Astrocyte (in vitro differentiated cells and primary cell): ENCODE measurements around the gene BAHD1. TPM values are rescaled to one million over a fixed set of nuclear protein-coding genes. Genes with fewer than 3 reads are reported as not detected.

Source experiments
- DNase-seq: peaks from one replicate; pipeline ENCODE4 v3.0.0-alpha.2; 2010; ENCODE audit warnings: low read depth
- FAIRE-seq: peaks from 2 replicates; lab custom pipeline; 2011; peaks lifted over from hg19 to GRCh38; lab: Jason Lieb, UNC
- H2AFZ ChIP-seq: 2 replicates; pipeline ENCODE4 v1.6.0; 2012; ENCODE audit warnings: low read depth, low read length, inconsistent platforms
- H3K27ac ChIP-seq: 2 replicates; pipeline ENCODE4 v1.5.1; 2011; ENCODE audit warnings: low read depth, low read length, inconsistent platforms
- H3K27me3 ChIP-seq: 2 replicates; pipeline ENCODE4 v1.6.0; 2011; ENCODE audit warnings: low read length, inconsistent platforms; ENCODE audit not compliant: insufficient read depth
- H3K36me3 ChIP-seq: 2 replicates; pipeline ENCODE4 v1.5.1; 2011; ENCODE audit warnings: low read length, inconsistent platforms; ENCODE audit not compliant: insufficient read depth
- H3K4me1 ChIP-seq: 2 replicates; pipeline ENCODE4 v1.5.1; 2011; ENCODE audit warnings: low read length, inconsistent platforms; ENCODE audit not compliant: insufficient read depth
- H3K4me2 ChIP-seq: 2 replicates; pipeline ENCODE4 v1.6.0; 2012; ENCODE audit warnings: low read length, inconsistent platforms
- H3K4me3 ChIP-seq: 2 replicates; pipeline ENCODE4 v1.5.1; 2011; ENCODE audit warnings: low read depth, mild to moderate bottlenecking, low read length, inconsistent platforms; ENCODE audit not compliant: insufficient read depth
- H3K79me2 ChIP-seq: 2 replicates; pipeline ENCODE4 v1.6.0; 2012; ENCODE audit warnings: mild to moderate bottlenecking, low read length, inconsistent platforms; ENCODE audit not compliant: insufficient read depth
- H3K9ac ChIP-seq: 2 replicates; pipeline ENCODE4 v1.6.0; 2012; ENCODE audit warnings: mild to moderate bottlenecking, low read length, inconsistent platforms
- H3K9me3 ChIP-seq: 2 replicates; pipeline ENCODE4 v1.5.1; 2012; ENCODE audit warnings: low read depth, mild to moderate bottlenecking, low read length, inconsistent platforms; ENCODE audit not compliant: insufficient read depth
- H4K20me1 ChIP-seq: 2 replicates; pipeline ENCODE4 v1.6.0; 2012; ENCODE audit warnings: low read length, inconsistent platforms; ENCODE audit not compliant: insufficient read depth
- H3K27ac Mint-ChIP-seq: one replicate; pipeline ENCODE4 v1.8.0; 2021; ENCODE audit warnings: mild to moderate bottlenecking, mixed read lengths; ENCODE audit not compliant: unreplicated experiment
- H3K27me3 Mint-ChIP-seq: one replicate; pipeline ENCODE4 v1.8.0; 2021; ENCODE audit warnings: low read depth, mixed read lengths; ENCODE audit not compliant: unreplicated experiment
- H3K36me3 Mint-ChIP-seq: one replicate; pipeline ENCODE4 v1.8.0; 2021; ENCODE audit warnings: low read depth, mixed read lengths; ENCODE audit not compliant: unreplicated experiment
- H3K4me1 Mint-ChIP-seq: one replicate; pipeline ENCODE4 v1.8.0; 2021; ENCODE audit warnings: low read depth, mixed read lengths; ENCODE audit not compliant: unreplicated experiment
- H3K4me3 Mint-ChIP-seq: one replicate; pipeline ENCODE4 v1.8.0; 2021; ENCODE audit warnings: mild to moderate bottlenecking, moderate library complexity, mixed read lengths; ENCODE audit not compliant: unreplicated experiment
- H3K9me3 Mint-ChIP-seq: one replicate; pipeline ENCODE4 v1.8.0; 2021; ENCODE audit warnings: mild to moderate bottlenecking, mixed read lengths; ENCODE audit not compliant: unreplicated experiment
- EZH2 ChIP-seq: IDR thresholded peaks from 2 replicates; pipeline ENCODE4 v1.6.1; 2012; ENCODE audit warnings: mild to moderate bottlenecking, low read length, inconsistent platforms; ENCODE audit not compliant: insufficient read depth
- total RNA-seq: library from RNA; stranded (reverse); gene quantifications from 2 replicates; pipeline ENCODE4 v1.2.1, GENCODE V29; 2021
- TF ChIP-seq, protein P1 (sequence below): IDR thresholded peaks from 2 replicates; pipeline ENCODE4 v1.5.1; 2011; ENCODE audit warnings: low read depth, mild to moderate bottlenecking, inconsistent platforms, low read length, moderate library complexity; ENCODE audit not compliant: insufficient read depth

BAHD1 gene
- total RNA-seq, 1 donor from 2014 or later = 30.4 TPM

DNA sequence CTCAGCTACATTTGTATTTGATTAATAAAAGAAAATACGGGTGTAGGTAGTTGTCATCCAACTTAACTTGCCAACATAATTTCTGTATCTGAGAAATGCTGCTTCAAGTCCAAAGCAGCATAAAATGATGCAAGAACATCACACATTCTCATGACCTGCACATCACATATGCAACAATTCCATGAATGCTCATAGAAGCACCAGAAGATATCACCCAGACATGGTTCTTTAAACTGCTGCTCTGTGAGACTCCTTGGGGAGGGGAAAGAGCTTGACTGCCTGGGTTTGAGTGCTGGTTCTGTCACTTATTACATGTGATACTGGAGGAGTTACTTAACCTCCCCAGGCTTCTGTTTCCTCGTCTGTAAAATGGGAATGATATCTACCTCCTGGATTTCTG lies 69.4 kb downstream of the BAHD1 start:
- Mint-ChIP-seq H3K4me1 (peaks cover 8% of the 10 kb centered on the region), H3K4me3 (no peak overlapping the region), H3K27ac (no peak overlapping the region), H3K36me3 (no peaks in the 10 kb centered on the region), H3K27me3 (peaks cover 49% of the 10 kb centered on the region), H3K9me3 (no peaks in the 10 kb centered on the region)
- Histone ChIP-seq H3K27ac (no peak overlapping the region), H3K27me3 (peaks cover 31% of the 10 kb centered on the region), H3K9ac (no peak overlapping the region), H3K79me2 (no peaks in the 10 kb centered on the region), H3K9me3 (no peaks in the 10 kb centered on the region), H2AFZ (no peak overlapping the region), H4K20me1 (no peaks in the 10 kb centered on the region), H3K4me2 (no peak overlapping the region), H3K36me3 (no peaks in the 10 kb centered on the region), H3K4me3 (no peak overlapping the region), H3K4me1 (peaks cover 7% of the 10 kb centered on the region)
- DNase-seq (no peak), FAIRE-seq (no peak)
- no peak for TF ChIP-seq EZH2
- TF ChIP-seq, protein P1, sequence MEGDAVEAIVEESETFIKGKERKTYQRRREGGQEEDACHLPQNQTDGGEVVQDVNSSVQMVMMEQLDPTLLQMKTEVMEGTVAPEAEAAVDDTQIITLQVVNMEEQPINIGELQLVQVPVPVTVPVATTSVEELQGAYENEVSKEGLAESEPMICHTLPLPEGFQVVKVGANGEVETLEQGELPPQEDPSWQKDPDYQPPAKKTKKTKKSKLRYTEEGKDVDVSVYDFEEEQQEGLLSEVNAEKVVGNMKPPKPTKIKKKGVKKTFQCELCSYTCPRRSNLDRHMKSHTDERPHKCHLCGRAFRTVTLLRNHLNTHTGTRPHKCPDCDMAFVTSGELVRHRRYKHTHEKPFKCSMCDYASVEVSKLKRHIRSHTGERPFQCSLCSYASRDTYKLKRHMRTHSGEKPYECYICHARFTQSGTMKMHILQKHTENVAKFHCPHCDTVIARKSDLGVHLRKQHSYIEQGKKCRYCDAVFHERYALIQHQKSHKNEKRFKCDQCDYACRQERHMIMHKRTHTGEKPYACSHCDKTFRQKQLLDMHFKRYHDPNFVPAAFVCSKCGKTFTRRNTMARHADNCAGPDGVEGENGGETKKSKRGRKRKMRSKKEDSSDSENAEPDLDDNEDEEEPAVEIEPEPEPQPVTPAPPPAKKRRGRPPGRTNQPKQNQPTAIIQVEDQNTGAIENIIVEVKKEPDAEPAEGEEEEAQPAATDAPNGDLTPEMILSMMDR = no peak

DNA sequence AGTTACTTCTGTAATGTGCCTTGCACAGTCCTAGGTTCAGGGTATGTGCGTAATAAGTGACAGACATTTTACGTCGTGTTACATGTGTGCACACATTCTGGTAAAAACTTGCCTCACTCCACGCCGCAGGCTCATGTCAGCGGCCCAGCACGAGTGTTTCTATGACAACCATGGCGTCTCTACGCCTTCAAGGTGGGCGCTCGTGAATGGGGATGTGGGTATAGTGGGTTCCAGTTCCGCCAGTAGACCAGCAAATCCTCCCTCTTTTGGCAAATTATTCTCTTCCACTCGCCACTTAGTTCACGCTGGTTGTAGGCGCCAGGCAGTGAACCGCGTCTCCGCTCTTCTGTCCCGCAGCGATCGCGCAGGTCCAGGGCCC lies 70.3 kb downstream of the BAHD1 start:
- peak overlapping the region; percentile 26 for H3K9ac ChIP-seq
- H3K4me2 ChIP-seq = peak overlapping the region; percentile 86
- peak overlapping the region; percentile 79 for H3K4me3 Mint-ChIP-seq
- no peaks in the 10 kb centered on the region for H3K9me3 Mint-ChIP-seq
- no peak for FAIRE-seq
- no peaks in the 10 kb centered on the region for H3K36me3 ChIP-seq
- H3K79me2 ChIP-seq = no peaks in the 10 kb centered on the region
- H3K27ac ChIP-seq = no peak overlapping the region
- H3K27ac Mint-ChIP-seq = no peak overlapping the region
- no peaks in the 10 kb centered on the region for H4K20me1 ChIP-seq
- H3K9me3 ChIP-seq = no peaks in the 10 kb centered on the region
- peak overlapping the region; percentile 48 for H3K4me3 ChIP-seq
- TF ChIP-seq, protein P1 = no peak
- no peak for TF ChIP-seq EZH2
- H3K4me1 Mint-ChIP-seq = peaks cover 8% of the 10 kb centered on the region
- peaks cover 7% of the 10 kb centered on the region for H3K4me1 ChIP-seq
- DNase-seq = no peak
- H3K27me3 Mint-ChIP-seq = peaks cover 47% of the 10 kb centered on the region
- H3K27me3 ChIP-seq = peaks cover 31% of the 10 kb centered on the region
- no peaks in the 10 kb centered on the region for H3K36me3 Mint-ChIP-seq
- peak overlapping the region; percentile 71 for H2AFZ ChIP-seq

DNA sequence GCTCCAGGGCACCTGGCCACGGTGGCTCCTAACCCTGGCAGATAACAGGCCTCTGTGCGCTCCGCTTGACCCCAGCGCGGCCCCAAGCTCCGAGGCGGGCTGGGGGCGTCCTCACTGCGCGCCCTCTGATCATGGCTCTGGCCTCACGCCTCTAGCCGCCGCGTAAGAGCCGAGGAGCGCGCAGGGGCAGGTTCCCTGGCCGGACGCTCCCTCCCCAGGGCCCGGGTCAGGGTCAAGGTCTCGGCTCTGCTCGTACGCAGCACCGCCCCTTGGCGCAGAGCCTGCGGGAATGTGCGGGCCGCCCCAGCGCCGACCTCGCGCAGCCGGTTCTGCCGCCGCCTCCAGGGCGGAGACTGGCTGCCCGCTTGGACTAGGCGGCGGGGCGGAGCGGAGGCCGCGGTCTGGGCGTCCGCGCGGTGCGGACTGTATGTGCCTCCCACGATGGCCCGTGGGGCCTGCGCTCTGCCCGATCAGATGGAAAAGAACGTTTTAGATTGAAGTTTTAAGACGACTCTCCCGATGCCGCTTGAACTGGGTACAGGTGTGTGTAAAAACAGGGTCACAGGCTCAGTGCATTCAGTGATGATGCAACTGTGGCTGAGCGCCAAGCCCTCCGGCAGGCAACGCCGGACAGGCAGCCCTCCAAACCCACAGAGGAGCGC lies 70.8 kb downstream of the BAHD1 start:
- H3K36me3 Mint-ChIP-seq = no peaks in the 10 kb centered on the region
- no peaks in the 10 kb centered on the region for H3K36me3 ChIP-seq
- H3K79me2 ChIP-seq = no peaks in the 10 kb centered on the region
- DNase-seq (no peak), FAIRE-seq (no peak)
- H3K4me3 ChIP-seq = peak overlapping the region; percentile 48
- peaks cover 42% of the 10 kb centered on the region for H3K27me3 Mint-ChIP-seq
- peak overlapping the region; percentile 79 for H3K4me3 Mint-ChIP-seq
- H3K9ac ChIP-seq = peak overlapping the region; percentile 26
- no peak overlapping the region for H3K27ac ChIP-seq
- TF ChIP-seq, protein P1 = no peak
- TF ChIP-seq EZH2 = no peak
- peak overlapping the region; percentile 86 for H3K4me2 ChIP-seq
- no peak overlapping the region for H3K27ac Mint-ChIP-seq
- no peaks in the 10 kb centered on the region for H3K9me3 ChIP-seq
- H3K9me3 Mint-ChIP-seq = no peaks in the 10 kb centered on the region
- H2AFZ ChIP-seq = peak overlapping the region; percentile 71
- H3K4me1 ChIP-seq = peaks cover 7% of the 10 kb centered on the region
- peaks cover 8% of the 10 kb centered on the region for H3K4me1 Mint-ChIP-seq
- no peaks in the 10 kb centered on the region for H4K20me1 ChIP-seq
- H3K27me3 ChIP-seq = peaks cover 27% of the 10 kb centered on the region
